K562 (cell line): Measurements from ENCODE around the gene KRTAP5-6. TPM values are rescaled to one million over a fixed set of nuclear protein-coding genes. Genes with fewer than 3 reads are reported as not detected.

Experiments used
- ATAC-seq: fragments of 200-7000 bp; cut with Tn5 transposase; 3 replicates; pipeline ENCODE4 v1.9.1; 2020; ENCODE audit warnings: moderate library complexity
- BruUV-seq: library from RNA; stranded (reverse); fragments of 400-500 nt; replicated peaks from 2 replicates; lab custom pipeline; 2021; lab: Mats Ljungman, UMichigan
- CTCF ChIA-PET: fragments of 300-600 bp; formaldehyde crosslinking; extraction: SDS; loops from one replicate; lab custom pipeline; 2021; ENCODE audit warnings: low intra/inter-chr PET ratio; lab: Yijun Ruan, JAX
- POLR2A ChIA-PET: fragments of 300-600, 350-650 bp; sonication (Branson Sonifier 250); formaldehyde crosslinking; extraction: SDS; loops from one replicate; lab custom pipeline; 2021; ENCODE audit warnings: antibody characterized with exemption, inconsistent platforms; lab: Yijun Ruan, JAX
- DNase-seq, 4 experiments: peaks; one replicate each; pipeline versions ENCODE4 v3.0.0 to v3.0.0-alpha.2; 2011 to 2018; ENCODE audit warnings: low spot score in 3 of 4, mixed read lengths in 3 of 4; ENCODE audit errors: extremely low read depth in 1 of 4
- FAIRE-seq: peaks from 2 replicates; lab custom pipeline; 2011; peaks lifted over from hg19 to GRCh38; lab: Jason Lieb, UNC
- H2AFZ ChIP-seq: 2 replicates; pipeline ENCODE4 v1.6.0; 2011; ENCODE audit warnings: low read depth, low read length, control low read depth, inconsistent platforms
- H3K27ac ChIP-seq: fragments of 200-600 bp; 3 replicates; pipeline ENCODE4 v1.8.0; 2011; ENCODE audit warnings: low read depth, mild to moderate bottlenecking, control low read depth, inconsistent platforms, low read length, moderate library complexity, mixed read lengths; ENCODE audit errors: extremely low read depth
- H3K27me3 ChIP-seq, 2 experiments: fragments of 300-600 bp in 1 of 2; 2 replicates in 1 of 2; 3 replicates in 1 of 2; pipeline versions ENCODE4 v1.6.0 to v1.8.0; 2011; ENCODE audit warnings: inconsistent platforms in 2 of 2, low read length in 2 of 2, mild to moderate bottlenecking in 1 of 2, mixed read lengths in 1 of 2, moderate library complexity in 1 of 2; ENCODE audit not compliant: control insufficient read depth in 2 of 2, insufficient read depth in 2 of 2
- H3K36me3 ChIP-seq: fragments of 300-600 bp; 3 replicates; pipeline ENCODE4 v1.8.0; 2011; ENCODE audit warnings: mild to moderate bottlenecking, low read length, inconsistent platforms; ENCODE audit not compliant: control insufficient read depth, insufficient read depth
- H3K4me1 ChIP-seq, 2 experiments: fragments of 200-600 bp in 1 of 2; replicated peaks in 1 of 2; 2 replicates in 1 of 2; 3 replicates in 1 of 2; pipeline versions ENCODE4 v1.5.1 to v1.8.0; 2011; ENCODE audit warnings: inconsistent platforms in 2 of 2, low read length in 2 of 2, mild to moderate bottlenecking in 1 of 2, mixed read lengths in 1 of 2, moderate library complexity in 1 of 2; ENCODE audit not compliant: control insufficient read depth in 2 of 2, insufficient read depth in 2 of 2
- H3K4me2 ChIP-seq: 2 replicates; pipeline ENCODE4 v1.6.1; 2011; ENCODE audit warnings: low read length, control low read depth, inconsistent platforms, mixed read lengths; ENCODE audit not compliant: insufficient read depth
- H3K4me3 ChIP-seq: fragments of 200-600 bp; sonication (generic), shearing (Covaris generic); 2 replicates; pipeline ENCODE4 v1.5.1; 2016; ENCODE audit warnings: control low read depth, inconsistent platforms
- H3K79me2 ChIP-seq: fragments of 200-600 bp; 3 replicates; pipeline ENCODE4 v1.8.0; 2011; ENCODE audit warnings: low read length, inconsistent platforms; ENCODE audit not compliant: control insufficient read depth, insufficient read depth
- H3K9ac ChIP-seq, 2 experiments: 2 replicates each; pipeline versions ENCODE4 v1.6.0 to v1.6.1; 2011; ENCODE audit warnings: low read depth in 2 of 2, low read length in 2 of 2, control low read depth in 1 of 2, inconsistent platforms in 1 of 2, mild to moderate bottlenecking in 1 of 2, mixed read lengths in 1 of 2; ENCODE audit not compliant: insufficient read depth in 1 of 2
- H3K9me1 ChIP-seq: one replicate; pipeline ENCODE4 v1.6.0; 2011; ENCODE audit warnings: inconsistent platforms, mild to moderate bottlenecking, low read length, moderate library complexity; ENCODE audit not compliant: control insufficient read depth, insufficient read depth
- H3K9me3 ChIP-seq: replicated peaks from 2 replicates; pipeline ENCODE4 v1.5.1; 2011; ENCODE audit warnings: low read depth, low read length, inconsistent platforms; ENCODE audit not compliant: control insufficient read depth, insufficient read depth
- H4K20me1 ChIP-seq: replicated peaks from 2 replicates; pipeline ENCODE4 v1.6.1; 2011; ENCODE audit warnings: low read length, inconsistent platforms, mixed read lengths; ENCODE audit not compliant: control insufficient read depth, insufficient read depth
- CAMTA2 ChIP-seq: fragments of 250-450 bp; sonication (Bioruptor Pico); conservative IDR thresholded peaks from 2 replicates; pipeline ENCODE4 v1.5.1; 2022
- DIDO1 ChIP-seq: fragments of 450-650 bp; IDR thresholded peaks from 2 replicates; pipeline ENCODE4 v1.6.1; 2016; ENCODE audit warnings: low read depth, missing biosample characterization, missing genetic modification characterization
- IFI16 ChIP-seq: fragments of 250-450 bp; sonication (Bioruptor Pico); IDR thresholded peaks from 2 replicates; pipeline ENCODE4 v2.1.2; 2022; ENCODE audit warnings: mild to moderate bottlenecking, inconsistent platforms
- MCM5 ChIP-seq: fragments of 450-650 bp; IDR thresholded peaks from 2 replicates; pipeline ENCODE4 v1.6.1; 2016; ENCODE audit warnings: low read depth
- NR3C1 ChIP-seq: sonication (generic); formaldehyde crosslinking; IDR thresholded peaks from 2 replicates; pipeline ENCODE4 v1.8.1; 2022; ENCODE audit warnings: missing genetic modification reagents
- NUFIP1 ChIP-seq: fragments of 450-650 bp; IDR thresholded peaks from 2 replicates; pipeline ENCODE4 v1.6.1; 2018; ENCODE audit not compliant: partially characterized antibody
- PURB ChIP-seq: sonication (generic); formaldehyde crosslinking; IDR thresholded peaks from 2 replicates; pipeline ENCODE4 v1.9.0; 2021; ENCODE audit warnings: low read depth, mild to moderate bottlenecking, missing genetic modification reagents
- YY1 ChIP-seq, 3 experiments: IDR thresholded peaks; 2 replicates each; pipeline ENCODE4 v1.6.1; 2011; ENCODE audit warnings: low read length in 2 of 3, mild to moderate bottlenecking in 2 of 3, moderate library complexity in 2 of 3, borderline replicate concordance in 1 of 3, control low read depth in 1 of 3, low read depth in 1 of 3; ENCODE audit not compliant: insufficient read depth in 3 of 3, insufficient replicate concordance in 2 of 3, control insufficient read depth in 1 of 3, insufficient read length in 1 of 3; ENCODE audit errors: extremely low read depth in 1 of 3
- WGBS: fragments of 100-300 bp; shearing (Covaris generic); methylation state at CpG from one replicate; pipeline ENCODE4 v1.1.6; 2016; ENCODE audit warnings: low coverage, mixed read lengths; ENCODE audit not compliant: insufficient coverage; ENCODE audit errors: missing lambda C conversion rate; 5-methylcytosine and 5-hydroxymethylcytosine counted together
- in situ Hi-C: fragments of 300-500 bp; cut with MboI; formaldehyde crosslinking; loops from 4 replicates; pipeline ENCODE4 v1.15.0; 2018; ENCODE audit warnings: inconsistent platforms, mixed read lengths
- intact Hi-C: fragments of 100-400 bp; cut with micrococcal nuclease; formaldehyde crosslinking; loops from 2 replicates; pipeline ENCODE4 v1.14.2; 2022
- polyA plus RNA-seq, 8 experiments: library from polyadenylated mRNA; depleted of rRNA in 4 of 8; stranded (reverse) in 5 of 8; unstranded in 3 of 8; fragments of >200 nt; fragmentation: Nextera tagmentation in 2 of 8; fragmentation: Illumina TruSeq in 1 of 8; extraction: Ambion mirVana in 2 of 8; extraction: Trizol in 1 of 8; gene quantifications; 2 replicates each; pipeline versions ENCODE4 v1.2.1 to v1.2.3, GENCODE V29; 2011 to 2014; ENCODE audit warnings: inconsistent platforms in 1 of 8, missing spikeins in 1 of 8
- total RNA-seq, 7 experiments: library from RNA; depleted of rRNA in 6 of 7; stranded (reverse); fragments of >200 nt in 6 of 7; fragmentation: Illumina TruSeq in 2 of 7; extraction: Trizol in 2 of 7; gene quantifications; 2 replicates each; pipeline versions ENCODE4 v1.2.1 to v1.2.3, GENCODE V29; 2011 to 2021; ENCODE audit warnings: low replicate concordance in 1 of 7
- TF ChIP-seq, protein P1 (sequence below): IDR thresholded peaks from 3 replicates; pipeline ENCODE4 v1.6.1; 2011; ENCODE audit warnings: borderline replicate concordance, mild to moderate bottlenecking; ENCODE audit not compliant: insufficient read length, insufficient read depth
- TF ChIP-seq, protein P2 (sequence below): sonication (generic); formaldehyde crosslinking; IDR thresholded peaks from 2 replicates; pipeline ENCODE4 v1.8.1; 2023; ENCODE audit warnings: mild to moderate bottlenecking, missing genetic modification reagents
- TF ChIP-seq, protein P3 (sequence below): sonication (generic); formaldehyde crosslinking; IDR thresholded peaks from 2 replicates; pipeline ENCODE4 v1.8.0; 2022; ENCODE audit warnings: mild to moderate bottlenecking, missing genetic modification reagents

Gene KRTAP5-6
- total and polyA plus RNA-seq, 9 of the 15 experiments (the other 6 are each of a cell fraction or from before 2014, with no cell fraction given): not detected

DNA sequence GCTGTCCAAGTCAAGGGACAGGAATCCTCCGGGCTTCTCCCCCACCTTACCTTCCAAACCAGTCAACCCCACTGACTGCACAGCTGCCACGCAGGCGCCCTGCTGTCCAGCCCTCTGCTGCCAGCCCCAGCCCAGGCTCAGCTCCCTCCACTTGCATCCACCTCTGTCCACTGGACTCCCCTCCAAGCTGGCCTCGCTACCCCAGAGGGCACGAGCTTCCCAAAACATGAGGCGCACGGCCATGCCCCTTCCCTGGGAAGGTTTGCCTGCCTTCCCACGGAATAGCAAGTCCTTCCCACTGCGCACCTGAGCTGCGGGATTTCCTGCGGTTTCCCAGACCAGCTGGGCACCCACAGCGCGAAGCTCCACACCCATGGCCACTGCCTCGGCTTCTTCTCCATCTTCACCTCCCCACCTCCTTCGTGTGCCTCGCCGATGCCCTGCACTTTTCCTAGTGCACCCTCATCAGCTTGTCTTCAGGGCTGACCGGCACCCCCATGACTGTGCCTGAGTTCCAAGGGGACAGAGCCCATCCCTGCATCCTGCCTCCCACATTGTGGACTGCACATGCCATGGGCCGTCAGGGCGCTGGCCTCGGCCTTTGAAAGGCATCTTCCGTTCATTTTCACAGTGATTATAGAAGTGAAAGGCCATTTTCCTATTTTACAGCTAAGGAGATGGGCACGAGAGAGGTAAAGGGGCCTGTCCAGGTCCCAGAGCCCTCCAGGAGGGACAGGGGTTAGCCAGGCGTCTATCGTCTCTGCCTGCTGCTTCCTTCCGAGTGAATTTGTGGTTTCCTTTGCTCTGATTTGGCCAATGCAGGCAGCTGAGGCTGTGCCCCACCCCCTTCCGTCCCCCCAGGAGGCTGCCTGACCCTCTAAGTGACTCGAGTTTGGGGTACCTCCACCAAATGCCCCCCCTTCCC lies 37.0 kb downstream of the KRTAP5-6 start:
- no peak overlapping the region for H3K4me3 ChIP-seq
- H3K4me1 ChIP-seq: no peaks in the 10 kb centered on the region; a peak in 2 of 5 replicates
- in situ Hi-C loops: no loop called here
- H2AFZ ChIP-seq: no peak overlapping the region
- POLR2A ChIA-PET: interaction anchor here (0.5 to 1.5 kb wide), 5 partner anchors 10 to 230 kb away, joined by 3 to 6 read pairs (median 4); no protein-coding TSS in a partner anchor
- no peaks in the 10 kb centered on the region for H3K79me2 ChIP-seq
- CTCF ChIA-PET: interaction anchor here (0.7 kb wide), 1 partner anchor 139 kb away, joined by 3 read pairs; no protein-coding TSS in a partner anchor
- FAIRE-seq: no peak
- TF ChIP-seq, protein P1, sequence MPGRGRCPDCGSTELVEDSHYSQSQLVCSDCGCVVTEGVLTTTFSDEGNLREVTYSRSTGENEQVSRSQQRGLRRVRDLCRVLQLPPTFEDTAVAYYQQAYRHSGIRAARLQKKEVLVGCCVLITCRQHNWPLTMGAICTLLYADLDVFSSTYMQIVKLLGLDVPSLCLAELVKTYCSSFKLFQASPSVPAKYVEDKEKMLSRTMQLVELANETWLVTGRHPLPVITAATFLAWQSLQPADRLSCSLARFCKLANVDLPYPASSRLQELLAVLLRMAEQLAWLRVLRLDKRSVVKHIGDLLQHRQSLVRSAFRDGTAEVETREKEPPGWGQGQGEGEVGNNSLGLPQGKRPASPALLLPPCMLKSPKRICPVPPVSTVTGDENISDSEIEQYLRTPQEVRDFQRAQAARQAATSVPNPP: no peak
- no peak for TF ChIP-seq MCM5
- no peak for TF ChIP-seq PURB (CRISPR knock-in tag)
- TF ChIP-seq YY1 (IDR thresholded peaks at IDR 0.05; ENCODE audit: borderline replicate concordance in 1 of 3, control insufficient read depth in 1 of 3, extremely low read depth in 1 of 3, insufficient read depth in 3 of 3, insufficient read length in 1 of 3, insufficient replicate concordance in 2 of 3, low read depth in 1 of 3, low read length in 2 of 3): no peak
- TF ChIP-seq NR3C1 (CRISPR knock-in tag): no peak
- TF ChIP-seq CAMTA2: no peak
- no peak for TF ChIP-seq NUFIP1
- TF ChIP-seq, protein P2, sequence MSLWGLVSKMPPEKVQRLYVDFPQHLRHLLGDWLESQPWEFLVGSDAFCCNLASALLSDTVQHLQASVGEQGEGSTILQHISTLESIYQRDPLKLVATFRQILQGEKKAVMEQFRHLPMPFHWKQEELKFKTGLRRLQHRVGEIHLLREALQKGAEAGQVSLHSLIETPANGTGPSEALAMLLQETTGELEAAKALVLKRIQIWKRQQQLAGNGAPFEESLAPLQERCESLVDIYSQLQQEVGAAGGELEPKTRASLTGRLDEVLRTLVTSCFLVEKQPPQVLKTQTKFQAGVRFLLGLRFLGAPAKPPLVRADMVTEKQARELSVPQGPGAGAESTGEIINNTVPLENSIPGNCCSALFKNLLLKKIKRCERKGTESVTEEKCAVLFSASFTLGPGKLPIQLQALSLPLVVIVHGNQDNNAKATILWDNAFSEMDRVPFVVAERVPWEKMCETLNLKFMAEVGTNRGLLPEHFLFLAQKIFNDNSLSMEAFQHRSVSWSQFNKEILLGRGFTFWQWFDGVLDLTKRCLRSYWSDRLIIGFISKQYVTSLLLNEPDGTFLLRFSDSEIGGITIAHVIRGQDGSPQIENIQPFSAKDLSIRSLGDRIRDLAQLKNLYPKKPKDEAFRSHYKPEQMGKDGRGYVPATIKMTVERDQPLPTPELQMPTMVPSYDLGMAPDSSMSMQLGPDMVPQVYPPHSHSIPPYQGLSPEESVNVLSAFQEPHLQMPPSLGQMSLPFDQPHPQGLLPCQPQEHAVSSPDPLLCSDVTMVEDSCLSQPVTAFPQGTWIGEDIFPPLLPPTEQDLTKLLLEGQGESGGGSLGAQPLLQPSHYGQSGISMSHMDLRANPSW (CRISPR knock-in tag): no peak
- TF ChIP-seq DIDO1: no peak
- TF ChIP-seq, protein P3, sequence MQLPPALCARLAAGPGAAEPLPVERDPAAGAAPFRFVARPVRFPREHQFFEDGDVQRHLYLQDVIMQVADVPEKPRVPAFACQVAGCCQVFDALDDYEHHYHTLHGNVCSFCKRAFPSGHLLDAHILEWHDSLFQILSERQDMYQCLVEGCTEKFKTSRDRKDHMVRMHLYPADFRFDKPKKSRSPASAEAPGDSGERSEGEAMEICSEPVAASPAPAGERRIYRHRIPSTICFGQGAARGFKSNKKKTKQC (CRISPR knock-in tag): no peak
- no peak for TF ChIP-seq IFI16 (CRISPR knock-in tag)
- BruUV-seq: no TSS peak
- no peak for ATAC-seq
- no peak for DNase-seq
- H3K27ac ChIP-seq: no peak overlapping the region
- H3K9me3 ChIP-seq: peaks cover 8% of the 10 kb centered on the region; the same call in 1 of the 2 replicates
- WGBS: 2% methylated on average over 27 of the region's 28 CpGs
- peaks cover 4 to 57% of the 10 kb centered on the region in 2 experiments for H3K27me3 ChIP-seq
- H3K9ac ChIP-seq: no peak overlapping the region; a peak in 1 of 4 replicates
- no peak overlapping the region for H3K4me2 ChIP-seq
- H3K36me3 ChIP-seq: no peaks in the 10 kb centered on the region
- H3K9me1 ChIP-seq: no peaks in the 10 kb centered on the region
- H4K20me1 ChIP-seq: no peaks in the 10 kb centered on the region
- intact Hi-C loops: no loop called here
